GM12878 (cell line): ENCODE data around the gene ZBTB21. TPM values are rescaled to one million over a fixed set of nuclear protein-coding genes. Genes with fewer than 3 reads are reported as not detected.

Experiments
- ATAC-seq: fragments of 200-7000 bp; cut with Tn5 transposase; 3 replicates; pipeline ENCODE4 v1.9.1; 2020; ENCODE audit warnings: mild to moderate bottlenecking, moderate library complexity
- BruUV-seq: library from RNA; stranded (reverse); fragments of 400-500 nt; replicated peaks from 2 replicates; lab custom pipeline; 2021; lab: Mats Ljungman, UMichigan
- CTCF ChIA-PET: fragments of 300-600 bp; sonication (Branson Sonifier 250); formaldehyde crosslinking; extraction: SDS; loops from one replicate; lab custom pipeline; 2021; ENCODE audit warnings: inconsistent platforms; lab: Yijun Ruan, JAX
- POLR2A ChIA-PET: fragments of 350-600 bp; formaldehyde crosslinking; extraction: SDS; loops from one replicate; lab custom pipeline; 2021; ENCODE audit warnings: inconsistent platforms; lab: Charles Lee
- RAD21 ChIA-PET: fragments of 300-600 bp; sonication (Branson Sonifier 250); formaldehyde crosslinking; loops from one replicate; lab custom pipeline; 2023; ENCODE audit warnings: antibody characterized with exemption; ENCODE audit not compliant: unreplicated experiment; lab: Charles Lee
- SMC1A ChIA-PET: fragments of 300-600 bp; sonication (Branson Sonifier 250); formaldehyde crosslinking; loops from one replicate; lab custom pipeline; 2023; ENCODE audit not compliant: unreplicated experiment, uncharacterized antibody; lab: Charles Lee
- DNase-seq: peaks from one replicate; pipeline ENCODE4 v3.0.0-alpha.2; 2011; ENCODE audit warnings: low read depth, low spot score
- FAIRE-seq: peaks from 3 replicates; lab custom pipeline; 2011; peaks lifted over from hg19 to GRCh38; lab: Jason Lieb, UNC
- H2AFZ ChIP-seq: 2 replicates; pipeline ENCODE4 v1.6.0; 2011; ENCODE audit warnings: low read depth, low read length, control low read depth; ENCODE audit not compliant: control insufficient read depth
- H3K27ac ChIP-seq: 2 replicates; pipeline ENCODE4 v1.5.1; 2011; ENCODE audit warnings: control low read depth; ENCODE audit not compliant: control insufficient read depth, insufficient read depth
- H3K27me3 ChIP-seq, 2 experiments: replicated peaks in 1 of 2; 2 replicates each; pipeline versions ENCODE4 v1.6.0 to v1.6.1; 2011; ENCODE audit warnings: low read length in 1 of 2; ENCODE audit not compliant: control insufficient read depth in 2 of 2, insufficient read depth in 2 of 2
- H3K36me3 ChIP-seq, 2 experiments: 2 replicates each; pipeline ENCODE4 v1.5.1; 2011; ENCODE audit warnings: low read length in 1 of 2; ENCODE audit not compliant: control insufficient read depth in 2 of 2, insufficient read depth in 2 of 2
- H3K4me1 ChIP-seq: 2 replicates; pipeline ENCODE4 v1.6.1; 2011; ENCODE audit warnings: mild to moderate bottlenecking, low read length, moderate library complexity, mixed read lengths; ENCODE audit not compliant: control insufficient read depth, insufficient read depth
- H3K4me2 ChIP-seq: 2 replicates; pipeline ENCODE4 v1.6.0; 2011; ENCODE audit warnings: control low read depth; ENCODE audit not compliant: control insufficient read depth, insufficient read depth
- H3K4me3 ChIP-seq: fragments of 200-600 bp; sonication (generic); 2 replicates; pipeline ENCODE4 v1.5.1; 2016
- H3K79me2 ChIP-seq: 2 replicates; pipeline ENCODE4 v1.6.0; 2011; ENCODE audit warnings: low read length; ENCODE audit not compliant: control insufficient read depth, insufficient read depth
- H3K9ac ChIP-seq: 2 replicates; pipeline ENCODE4 v1.8.0; 2011; ENCODE audit warnings: low read length, control low read depth, mixed read lengths; ENCODE audit not compliant: control insufficient read depth, insufficient read depth
- H3K9me3 ChIP-seq: replicated peaks from 3 replicates; pipeline ENCODE4 v1.5.1; 2011; ENCODE audit warnings: mild to moderate bottlenecking, low read length; ENCODE audit not compliant: control insufficient read depth, insufficient read depth
- H4K20me1 ChIP-seq: 2 replicates; pipeline ENCODE4 v1.6.0; 2011; ENCODE audit not compliant: control insufficient read depth, insufficient read depth
- CBX5 ChIP-seq: sonication (generic); IDR thresholded peaks from 2 replicates; pipeline ENCODE4 v1.6.1; 2016; ENCODE audit warnings: low read depth, moderate library complexity, mild to moderate bottlenecking, inconsistent platforms
- KDM1A ChIP-seq: fragments of 200-600 bp; sonication (generic); IDR thresholded peaks from 2 replicates; pipeline ENCODE4 v1.6.1; 2016; ENCODE audit warnings: borderline replicate concordance
- NR2F1 ChIP-seq: fragments of 450-650 bp; conservative IDR thresholded peaks from 2 replicates; pipeline ENCODE4 v1.6.1; 2017; ENCODE audit warnings: mild to moderate bottlenecking
- POLR2A ChIP-seq: IDR thresholded peaks from 2 replicates; pipeline ENCODE4 v1.6.1; 2011; ENCODE audit warnings: low read depth, mild to moderate bottlenecking, low read length
- RBBP5 ChIP-seq: fragments of 200-600 bp; sonication (generic); conservative IDR thresholded peaks from 2 replicates; pipeline ENCODE4 v1.6.1; 2016
- SIN3A ChIP-seq: IDR thresholded peaks from 2 replicates; pipeline ENCODE4 v1.6.1; 2012; ENCODE audit warnings: low read depth, low read length, improper control_type of control experiment
- SMC3 ChIP-seq: IDR thresholded peaks from 2 replicates; pipeline ENCODE4 v1.6.1; 2011; ENCODE audit warnings: low read length, improper control_type of control experiment, borderline replicate concordance
- SREBF2 ChIP-seq: IDR thresholded peaks from 2 replicates; pipeline ENCODE4 v1.6.1; 2012; ENCODE audit warnings: mild to moderate bottlenecking, low read length
- ZNF622 ChIP-seq: fragments of 450-650 bp; IDR thresholded peaks from 2 replicates; pipeline ENCODE4 v1.6.1; 2017; ENCODE audit warnings: mild to moderate bottlenecking, inconsistent platforms
- WGBS: methylation state at CpG from one replicate; pipeline ENCODE4 v1.1.6; 2016; ENCODE audit warnings: low lambda C conversion rate; ENCODE audit not compliant: insufficient replicate concordance, insufficient coverage; ENCODE audit errors: missing lambda C conversion rate; 5-methylcytosine and 5-hydroxymethylcytosine counted together
- in situ Hi-C: fragments of 300-500 bp; cut with MboI; formaldehyde crosslinking; loops from 9 replicates; pipeline ENCODE4 v1.14.3; 2018; ENCODE audit warnings: mixed read lengths
- intact Hi-C: fragments of 100-400 bp; cut with micrococcal nuclease; formaldehyde crosslinking; loops from one replicate; pipeline ENCODE4 v1.14.2; 2022; ENCODE audit not compliant: unreplicated experiment
- polyA plus RNA-seq, 11 experiments: library from polyadenylated mRNA; depleted of rRNA in 4 of 11; unstranded in 6 of 11; stranded (reverse) in 5 of 11; fragments of >200 nt; fragmentation: Nextera tagmentation in 4 of 11; fragmentation: Illumina TruSeq in 1 of 11; extraction: Ambion mirVana in 4 of 11; extraction: Trizol in 1 of 11; gene quantifications; 1 replicate in 1 of 11; 2 replicates in 10 of 11; pipeline versions ENCODE4 v1.2.1 to v1.2.3, GENCODE V29; 2011 to 2016; ENCODE audit warnings: inconsistent platforms in 2 of 11, missing spikeins in 2 of 11, low read depth in 1 of 11
- total RNA-seq, 4 experiments: library from RNA; depleted of rRNA in 3 of 4; stranded (reverse); fragments of >200 nt in 3 of 4; fragmentation: Illumina TruSeq in 1 of 4; extraction: Trizol in 1 of 4; gene quantifications; 2 replicates each; pipeline versions ENCODE4 v1.2.1 to v1.2.3, GENCODE V29; 2013 to 2021
- TF ChIP-seq, protein P1 (sequence below): fragments of 450-650 bp; IDR thresholded peaks from 2 replicates; pipeline ENCODE4 v1.6.1; 2017; ENCODE audit warnings: mild to moderate bottlenecking, low read depth, inconsistent platforms; ENCODE audit not compliant: poor library complexity, severe bottlenecking

The ZBTB21 gene
- total and polyA plus RNA-seq, 10 of the 15 experiments (the other 5 are each of a cell fraction or from before 2014, with no cell fraction given) = 1.8 to 21.6 (median 10.6) TPM

DNA sequence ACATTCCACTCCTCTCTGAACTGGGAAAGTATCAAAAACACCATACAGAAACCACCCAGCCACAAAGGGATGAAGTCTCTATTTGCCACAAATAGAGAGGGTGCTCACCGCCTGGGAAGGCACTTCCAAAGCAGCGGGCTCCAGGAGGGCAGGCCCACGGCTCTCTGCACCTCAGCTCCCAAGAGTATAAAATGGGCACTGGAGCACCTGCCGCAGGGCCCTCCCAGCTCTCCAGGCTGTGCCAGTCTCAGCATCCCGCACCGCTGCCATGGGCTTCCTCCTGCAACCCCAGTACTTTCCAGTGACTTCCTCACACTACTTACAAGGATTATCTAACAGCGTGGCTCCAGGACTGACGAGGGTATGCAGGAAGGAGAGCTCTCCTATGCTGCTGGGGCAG is 70.8 kb downstream of the ZBTB21 start:
- no TSS peak for BruUV-seq
- POLR2A ChIA-PET = interaction anchor here (0.6 kb wide), 1 partner anchor 11 kb away, joined by 7 read pairs; no protein-coding TSS in a partner anchor
- H3K4me1 ChIP-seq = no peaks in the 10 kb centered on the region
- in situ Hi-C loops = no loop called here
- no peak overlapping the region for H3K4me3 ChIP-seq
- DNase-seq (no peak), FAIRE-seq (no peak), ATAC-seq (no peak)
- H4K20me1 ChIP-seq = no peaks in the 10 kb centered on the region
- peaks cover under 1% of the 10 kb centered on the region for H3K79me2 ChIP-seq
- intact Hi-C loops = no loop called here
- TF ChIP-seq, protein P1, sequence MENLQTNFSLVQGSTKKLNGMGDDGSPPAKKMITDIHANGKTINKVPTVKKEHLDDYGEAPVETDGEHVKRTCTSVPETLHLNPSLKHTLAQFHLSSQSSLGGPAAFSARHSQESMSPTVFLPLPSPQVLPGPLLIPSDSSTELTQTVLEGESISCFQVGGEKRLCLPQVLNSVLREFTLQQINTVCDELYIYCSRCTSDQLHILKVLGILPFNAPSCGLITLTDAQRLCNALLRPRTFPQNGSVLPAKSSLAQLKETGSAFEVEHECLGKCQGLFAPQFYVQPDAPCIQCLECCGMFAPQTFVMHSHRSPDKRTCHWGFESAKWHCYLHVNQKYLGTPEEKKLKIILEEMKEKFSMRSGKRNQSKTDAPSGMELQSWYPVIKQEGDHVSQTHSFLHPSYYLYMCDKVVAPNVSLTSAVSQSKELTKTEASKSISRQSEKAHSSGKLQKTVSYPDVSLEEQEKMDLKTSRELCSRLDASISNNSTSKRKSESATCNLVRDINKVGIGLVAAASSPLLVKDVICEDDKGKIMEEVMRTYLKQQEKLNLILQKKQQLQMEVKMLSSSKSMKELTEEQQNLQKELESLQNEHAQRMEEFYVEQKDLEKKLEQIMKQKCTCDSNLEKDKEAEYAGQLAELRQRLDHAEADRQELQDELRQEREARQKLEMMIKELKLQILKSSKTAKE = no peak
- no peak for TF ChIP-seq SMC3
- no peak for TF ChIP-seq POLR2A
- TF ChIP-seq RBBP5 = no peak
- no peak for TF ChIP-seq KDM1A
- no peak for TF ChIP-seq SREBF2
- TF ChIP-seq ZNF622 = no peak
- no peak for TF ChIP-seq SIN3A
- no peak for TF ChIP-seq NR2F1
- no peak for TF ChIP-seq CBX5
- H3K36me3 ChIP-seq = peaks cover 0 to 4% of the 10 kb centered on the region in 2 experiments
- RAD21 ChIA-PET = no interaction called here
- H3K27me3 ChIP-seq = no peaks in the 10 kb centered on the region
- CTCF ChIA-PET = no interaction called here
- H3K4me2 ChIP-seq = no peak overlapping the region
- SMC1A ChIA-PET = interaction anchor here (1.0 kb wide), 1 partner anchor 10 kb away, joined by 5 read pairs; no protein-coding TSS in a partner anchor
- H3K9ac ChIP-seq = no peak overlapping the region
- no peak overlapping the region for H3K27ac ChIP-seq
- 96% methylated on average over 8 of the region's 8 CpGs for WGBS
- no peak overlapping the region for H2AFZ ChIP-seq
- no peaks in the 10 kb centered on the region; the same call in 2 of the 3 replicates for H3K9me3 ChIP-seq

Other genes starting within 250 kb of the ZBTB21 start
- gene RIPK4, start 243.3 kb downstream of the ZBTB21 start, total RNA-seq (2014; rRNA removed) = not detected in 2 replicates
- not detected in 2 replicates for gene RIPK4, start 243.3 kb downstream of the ZBTB21 start, total RNA-seq (2014; rRNA removed; fragmentation: Illumina TruSeq; extraction: Trizol)
- gene RIPK4, start 243.3 kb downstream of the ZBTB21 start, total RNA-seq (2021) = 0.05 TPM in 1 of 2 replicates, not detected in the other
- not detected in 2 replicates for gene RIPK4, start 243.3 kb downstream of the ZBTB21 start, polyA plus RNA-seq (2011; rRNA removed)
- not detected in 2 replicates for gene RIPK4, start 243.3 kb downstream of the ZBTB21 start, polyA plus RNA-seq (2014; fragmentation: Illumina TruSeq; extraction: Trizol)
- not detected for gene RIPK4, start 243.3 kb downstream of the ZBTB21 start, polyA plus RNA-seq (2014; fragmentation: Nextera tagmentation; extraction: Ambion mirVana)
- gene RIPK4, start 243.3 kb downstream of the ZBTB21 start, polyA plus RNA-seq (2014; rRNA removed) = not detected in 2 replicates
- gene RIPK4, start 243.3 kb downstream of the ZBTB21 start, polyA plus RNA-seq (2016; fragmentation: Nextera tagmentation; extraction: Ambion mirVana) = not detected
- gene PRDM15, start 131.0 kb downstream of the ZBTB21 start, total RNA-seq (2014; rRNA removed) = 9.8 and 10.5 TPM in 2 replicates
- gene PRDM15, start 131.0 kb downstream of the ZBTB21 start, total RNA-seq (2014; rRNA removed; fragmentation: Illumina TruSeq; extraction: Trizol) = 6.3 and 6.8 TPM in 2 replicates
- 10.8 and 16.0 TPM in 2 replicates for gene PRDM15, start 131.0 kb downstream of the ZBTB21 start, total RNA-seq (2021)
- gene PRDM15, start 131.0 kb downstream of the ZBTB21 start, polyA plus RNA-seq (2011; rRNA removed) = 6.1 and 12.5 TPM in 2 replicates
- 6.0 and 9.0 TPM in 2 replicates for gene PRDM15, start 131.0 kb downstream of the ZBTB21 start, polyA plus RNA-seq (2014; fragmentation: Illumina TruSeq; extraction: Trizol)
- gene PRDM15, start 131.0 kb downstream of the ZBTB21 start, polyA plus RNA-seq (2014; fragmentation: Nextera tagmentation; extraction: Ambion mirVana) = 1 to 10 TPM; 2.2 to 2.8 TPM
- gene PRDM15, start 131.0 kb downstream of the ZBTB21 start, polyA plus RNA-seq (2014; rRNA removed) = 12.4 and 16.2 TPM in 2 replicates
- gene PRDM15, start 131.0 kb downstream of the ZBTB21 start, polyA plus RNA-seq (2016; fragmentation: Nextera tagmentation; extraction: Ambion mirVana) = 1 to 10 TPM; 7.2 to 8.2 TPM
- 13.0 and 13.7 TPM in 2 replicates for gene C2CD2, start 56.3 kb downstream of the ZBTB21 start, total RNA-seq (2014; rRNA removed)
- gene C2CD2, start 56.3 kb downstream of the ZBTB21 start, total RNA-seq (2014; rRNA removed; fragmentation: Illumina TruSeq; extraction: Trizol) = 8.3 and 10.9 TPM in 2 replicates
- 11.2 and 11.6 TPM in 2 replicates for gene C2CD2, start 56.3 kb downstream of the ZBTB21 start, total RNA-seq (2021)
- gene C2CD2, start 56.3 kb downstream of the ZBTB21 start, polyA plus RNA-seq (2011; rRNA removed) = 26.9 and 30.9 TPM in 2 replicates
- gene C2CD2, start 56.3 kb downstream of the ZBTB21 start, polyA plus RNA-seq (2014; fragmentation: Illumina TruSeq; extraction: Trizol) = 8.8 and 9.3 TPM in 2 replicates
- 1 to 10 TPM; 2.2 to 2.9 TPM for gene C2CD2, start 56.3 kb downstream of the ZBTB21 start, polyA plus RNA-seq (2014; fragmentation: Nextera tagmentation; extraction: Ambion mirVana)
- 9.9 and 11.1 TPM in 2 replicates for gene C2CD2, start 56.3 kb downstream of the ZBTB21 start, polyA plus RNA-seq (2014; rRNA removed)
- 1 to 10 TPM; 2.5 to 4.9 TPM for gene C2CD2, start 56.3 kb downstream of the ZBTB21 start, polyA plus RNA-seq (2016; fragmentation: Nextera tagmentation; extraction: Ambion mirVana)
- 0.11 TPM in 1 of 2 replicates, not detected in the other for gene UMODL1, start 61.0 kb upstream of the ZBTB21 start, total RNA-seq (2014; rRNA removed)
- gene UMODL1, start 61.0 kb upstream of the ZBTB21 start, total RNA-seq (2014; rRNA removed; fragmentation: Illumina TruSeq; extraction: Trizol) = not detected in 2 replicates
- gene UMODL1, start 61.0 kb upstream of the ZBTB21 start, total RNA-seq (2021) = 0.05 TPM in 1 of 2 replicates, not detected in the other
- 0.03 and 0.10 TPM in 2 replicates for gene UMODL1, start 61.0 kb upstream of the ZBTB21 start, polyA plus RNA-seq (2011; rRNA removed)
- 0.01 TPM in 1 of 2 replicates, not detected in the other for gene UMODL1, start 61.0 kb upstream of the ZBTB21 start, polyA plus RNA-seq (2014; fragmentation: Illumina TruSeq; extraction: Trizol)
- gene UMODL1, start 61.0 kb upstream of the ZBTB21 start, polyA plus RNA-seq (2014; fragmentation: Nextera tagmentation; extraction: Ambion mirVana) = not detected
- 0.03 TPM in 1 of 2 replicates, not detected in the other for gene UMODL1, start 61.0 kb upstream of the ZBTB21 start, polyA plus RNA-seq (2014; rRNA removed)
- not detected for gene UMODL1, start 61.0 kb upstream of the ZBTB21 start, polyA plus RNA-seq (2016; fragmentation: Nextera tagmentation; extraction: Ambion mirVana)
- 8.8 and 9.2 TPM in 2 replicates for gene ABCG1, start 208.8 kb upstream of the ZBTB21 start, total RNA-seq (2014; rRNA removed)
- 5.3 and 6.2 TPM in 2 replicates for gene ABCG1, start 208.8 kb upstream of the ZBTB21 start, total RNA-seq (2014; rRNA removed; fragmentation: Illumina TruSeq; extraction: Trizol)
- gene ABCG1, start 208.8 kb upstream of the ZBTB21 start, total RNA-seq (2021) = 11.2 and 12.4 TPM in 2 replicates
- gene ABCG1, start 208.8 kb upstream of the ZBTB21 start, polyA plus RNA-seq (2011; rRNA removed) = 14.0 and 19.3 TPM in 2 replicates
- 5.9 and 6.1 TPM in 2 replicates for gene ABCG1, start 208.8 kb upstream of the ZBTB21 start, polyA plus RNA-seq (2014; fragmentation: Illumina TruSeq; extraction: Trizol)
- 1 to 10 TPM; 2.9 to 3.0 TPM for gene ABCG1, start 208.8 kb upstream of the ZBTB21 start, polyA plus RNA-seq (2014; fragmentation: Nextera tagmentation; extraction: Ambion mirVana)
- 6.9 and 8.0 TPM in 2 replicates for gene ABCG1, start 208.8 kb upstream of the ZBTB21 start, polyA plus RNA-seq (2014; rRNA removed)
- gene ABCG1, start 208.8 kb upstream of the ZBTB21 start, polyA plus RNA-seq (2016; fragmentation: Nextera tagmentation; extraction: Ambion mirVana) = 1 to 10 TPM in 1 of 2 experiments, under 1 TPM in 1; 0.59 to 1.3 TPM